ENCODE data around the gene MSRB3.

The MSRB3 gene

GRCh38 chr12:65384240-65384639, 105.8 kb downstream of the MSRB3 start:
- H3K4me3 ChIP-seq (ENCODE audit: low read depth, low read length), result no peak overlapping the region
- TF ChIP-seq CTCF (conservative IDR thresholded peaks at IDR 0.05; ENCODE audit: low read depth, low read length), result no peak
- DNase-seq (ENCODE audit: low read depth), result no peak

- no peak for TF ChIP-seq CTCF (conservative IDR thresholded peaks at IDR 0.05; ENCODE audit: low read depth, low read length)
- DNase-seq (ENCODE audit: low read depth), result no peak
- H3K4me3 ChIP-seq (ENCODE audit: low read depth, low read length), result no peak overlapping the region
Observed at GRCh38 chr12:65387396-65387795, 108.9 kb downstream of the MSRB3 start.

- no peak for TF ChIP-seq CTCF (conservative IDR thresholded peaks at IDR 0.05; ENCODE audit: low read depth, low read length)
Observed at GRCh38 chr12:65389436-65389835, 111.0 kb downstream of the MSRB3 start.

GRCh38 chr12:65391711-65392110, 113.2 kb downstream of the MSRB3 start:
- DNase-seq (ENCODE audit: low read depth), result no peak
- TF ChIP-seq CTCF (conservative IDR thresholded peaks at IDR 0.05; ENCODE audit: low read depth, low read length), result no peak
- no peak overlapping the region for H3K4me3 ChIP-seq (ENCODE audit: low read depth, low read length)

More at GRCh38 chr12:65389436-65389835, 111.0 kb downstream of the MSRB3 start:
- DNase-seq (ENCODE audit: low read depth), result no peak
- H3K4me3 ChIP-seq (ENCODE audit: low read depth, low read length), result no peak overlapping the region

- DNase-seq (ENCODE audit: low read depth), result no peak
- TF ChIP-seq CTCF (conservative IDR thresholded peaks at IDR 0.05; ENCODE audit: low read depth, low read length), result no peak
- H3K4me3 ChIP-seq (ENCODE audit: low read depth, low read length), result no peak overlapping the region
Observed at GRCh38 chr12:65392491-65392890, 114.0 kb downstream of the MSRB3 start.

GRCh38 chr12:65403188-65403587, 124.7 kb downstream of the MSRB3 start:
- no peak overlapping the region for H3K4me3 ChIP-seq (ENCODE audit: low read depth, low read length)
- no peak for TF ChIP-seq CTCF (conservative IDR thresholded peaks at IDR 0.05; ENCODE audit: low read depth, low read length)
- no peak for DNase-seq (ENCODE audit: low read depth)

GRCh38 chr12:65407388-65408149, 129.1 kb downstream of the MSRB3 start:
- no peak overlapping the region for H3K4me3 ChIP-seq (ENCODE audit: low read depth, low read length)
- no peak for DNase-seq (ENCODE audit: low read depth)
- TF ChIP-seq CTCF (conservative IDR thresholded peaks at IDR 0.05; ENCODE audit: low read depth, low read length), result no peak

All from choroid plexus epithelial cell (primary cell).